NCI-H1436 (cell line): Measurements from ENCODE around the gene KASH5.
A peak's percentile ranks its signal among the peaks of the same experiment; 100 is the strongest.
"Not testable (repeated sequence)": the region's sequence is repeated elsewhere in the genome, so short reads cannot be mapped to it uniquely, and the experiment has no call there.

Source experiments
- DNase-seq: peaks from one replicate; lab custom pipeline; 2025; lab: John Stamatoyannopoulos, UW

The KASH5 gene

DNA sequence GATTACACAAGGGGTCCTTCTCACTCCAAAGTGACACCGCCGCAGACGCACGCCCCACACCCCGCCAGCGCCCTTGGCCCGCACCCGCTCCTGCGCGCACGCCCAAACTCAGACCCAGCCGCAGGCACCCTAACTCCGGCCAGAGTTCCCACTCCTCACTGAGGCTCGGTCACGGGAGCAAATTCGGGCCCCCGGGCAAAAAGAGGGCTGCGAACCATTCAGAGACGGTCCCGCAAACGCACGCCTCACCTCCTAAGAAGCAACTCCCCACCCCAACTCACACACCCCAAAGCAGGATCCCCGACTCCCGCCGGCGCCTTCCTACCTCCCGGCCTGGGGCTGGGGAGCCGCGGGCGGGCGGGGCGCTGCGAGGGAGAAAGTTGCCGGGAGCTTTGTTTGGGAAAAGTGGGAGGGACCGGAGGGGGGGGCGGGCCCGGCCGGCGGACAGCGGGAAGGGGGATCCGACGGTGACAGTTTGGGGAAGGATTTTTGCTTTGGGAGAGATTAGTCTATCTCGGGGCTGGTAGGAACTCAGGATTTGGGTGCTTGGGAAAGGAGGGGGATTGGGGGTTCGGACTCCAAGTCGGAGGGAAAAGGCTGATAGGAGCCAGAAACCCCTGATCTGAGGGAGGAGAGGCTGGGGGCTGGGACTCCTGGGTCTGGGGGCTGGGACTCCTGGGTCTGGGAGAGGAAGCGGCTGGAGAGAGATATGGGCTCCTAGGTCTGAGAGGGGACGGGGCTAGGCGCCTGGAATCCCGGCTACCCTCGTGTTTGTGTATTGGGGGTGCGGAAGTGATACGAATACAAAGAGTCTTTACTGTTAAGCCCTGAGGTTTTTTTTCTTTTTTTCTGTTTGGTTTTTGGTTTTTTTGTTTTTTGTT is 25.8 kb upstream of the KASH5 start, which contains the start of gene TEAD2:
TSS of gene TEAD2 (minus strand) at position 369 of the 881 bp plus-strand sequence. CDS start 2,341 bp downstream, outside the sequence.
- no peak for DNase-seq

DNA sequence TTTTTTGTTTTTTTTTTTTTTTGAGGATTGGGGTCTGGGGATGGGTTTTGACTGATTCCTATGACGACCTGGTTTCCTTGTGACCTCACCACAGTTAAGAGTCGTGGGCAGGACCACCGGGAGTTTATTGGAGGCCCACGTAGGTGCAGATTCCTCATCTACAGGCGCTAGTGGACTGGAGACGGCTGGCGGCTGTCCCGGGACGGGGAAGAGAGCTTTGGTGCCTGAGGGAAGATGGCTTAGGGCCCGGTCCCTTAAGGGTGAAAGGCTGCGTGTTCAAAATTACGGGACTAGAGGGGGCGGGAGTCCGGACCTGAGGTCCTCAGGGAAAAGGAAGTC is 25.2 kb upstream of the KASH5 start:
- DNase-seq, result no peak

- DNase-seq, result no peak
These were observed 24.6 kb upstream of the KASH5 start, which contains the start of gene DKKL1 for GRCh38 chr19:49363268-49364082. Gene DKKL1 (plus strand): TSS chr19:49363877. CDS start chr19:49363999, 122 bp downstream.

DNA sequence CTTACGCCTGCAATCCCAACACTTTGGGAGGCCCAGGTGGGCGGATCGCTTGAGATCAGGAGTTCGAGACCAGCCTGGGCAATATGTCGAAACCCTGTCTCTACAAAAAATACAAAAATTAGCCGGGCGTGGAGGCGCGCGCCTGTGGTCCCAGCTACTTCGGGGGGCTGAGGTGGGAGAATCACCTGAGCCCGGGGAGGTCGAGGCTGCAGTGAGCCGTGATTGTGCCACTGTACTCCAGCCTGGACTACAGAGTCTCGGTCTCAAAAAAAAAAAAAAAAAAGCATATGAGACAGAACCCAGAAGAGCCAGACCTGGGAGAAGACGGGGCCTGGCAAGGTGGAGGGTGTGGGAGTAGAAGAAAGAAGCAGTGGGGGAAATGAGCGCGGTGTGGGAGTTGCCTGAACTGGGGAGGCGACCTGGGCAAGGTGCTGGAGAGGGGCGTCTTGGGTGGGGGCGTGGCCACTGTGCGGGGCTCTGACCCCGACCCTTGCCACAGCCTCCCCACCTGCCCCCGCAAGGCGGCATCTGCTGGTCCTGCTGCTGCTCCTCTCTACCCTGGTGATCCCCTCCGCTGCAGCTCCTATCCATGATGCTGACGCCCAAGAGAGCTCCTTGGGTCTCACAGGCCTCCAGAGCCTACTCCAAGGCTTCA is 23.8 kb upstream of the KASH5 start:
- no peak for DNase-seq

DNA sequence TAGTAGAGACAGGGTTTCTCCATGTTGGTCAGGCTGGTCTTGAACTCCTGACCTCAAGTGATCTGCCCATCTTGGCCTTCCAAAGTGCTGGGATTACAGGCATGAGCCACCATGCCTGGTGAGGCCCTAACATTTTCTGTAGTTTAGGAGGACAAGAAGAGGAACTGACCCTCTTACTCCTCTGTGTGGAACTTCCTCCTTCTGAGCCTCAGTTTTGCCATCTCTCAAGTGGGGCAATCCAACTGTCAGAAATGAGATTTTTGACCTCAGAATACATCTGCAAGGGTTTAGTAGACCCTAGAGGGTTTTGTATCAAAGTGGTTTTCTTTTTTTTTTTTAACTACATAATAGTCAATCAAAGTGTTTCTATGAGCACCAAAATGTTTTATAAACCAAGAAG is 21.9 kb upstream of the KASH5 start:
- DNase-seq, result no peak

- DNase-seq, result no peak
These were observed 19.2 kb upstream of the KASH5 start for GRCh38 chr19:49368711-49369358.

- DNase-seq, result no peak
These were observed 16.9 kb upstream of the KASH5 start for GRCh38 chr19:49371184-49371583.

- not testable (repeated sequence) for DNase-seq
These were observed 14.9 kb upstream of the KASH5 start for GRCh38 chr19:49373174-49373573.

DNA sequence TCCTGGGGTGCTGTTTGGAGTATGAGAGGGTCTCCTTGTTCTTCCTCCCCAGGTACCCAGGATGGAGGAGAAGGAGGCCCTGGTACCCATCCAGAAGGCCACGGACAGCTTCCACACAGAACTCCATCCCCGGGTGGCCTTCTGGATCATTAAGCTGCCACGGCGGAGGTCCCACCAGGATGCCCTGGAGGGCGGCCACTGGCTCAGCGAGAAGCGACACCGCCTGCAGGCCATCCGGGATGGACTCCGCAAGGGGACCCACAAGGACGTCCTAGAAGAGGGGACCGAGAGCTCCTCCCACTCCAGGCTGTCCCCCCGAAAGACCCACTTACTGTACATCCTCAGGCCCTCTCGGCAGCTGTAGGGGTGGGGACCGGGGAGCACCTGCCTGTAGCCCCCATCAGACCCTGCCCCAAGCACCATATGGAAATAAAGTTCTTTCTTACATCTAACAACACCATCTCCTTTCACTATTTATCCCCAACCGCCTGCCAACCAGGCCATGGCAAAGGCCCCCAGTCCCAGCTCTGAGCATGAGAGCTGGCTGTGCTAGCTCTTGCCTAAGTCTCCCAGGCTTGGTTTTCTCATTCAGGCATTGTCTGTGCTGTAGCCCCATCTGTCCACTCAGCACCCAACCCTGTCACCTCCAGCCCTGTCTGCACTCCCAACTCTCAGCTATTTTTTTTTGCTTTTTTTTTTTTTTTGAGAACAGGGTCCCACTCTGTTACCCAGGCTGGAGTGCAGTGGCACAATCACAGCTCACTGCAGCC is 13.2 kb upstream of the KASH5 start:
- DNase-seq, result no peak

GRCh38 chr19:49378512-49378911 is 9.5 kb upstream of the KASH5 start:
- DNase-seq, result no peak

GRCh38 chr19:49380391-49380790 is 7.7 kb upstream of the KASH5 start:
- no peak for DNase-seq

DNA sequence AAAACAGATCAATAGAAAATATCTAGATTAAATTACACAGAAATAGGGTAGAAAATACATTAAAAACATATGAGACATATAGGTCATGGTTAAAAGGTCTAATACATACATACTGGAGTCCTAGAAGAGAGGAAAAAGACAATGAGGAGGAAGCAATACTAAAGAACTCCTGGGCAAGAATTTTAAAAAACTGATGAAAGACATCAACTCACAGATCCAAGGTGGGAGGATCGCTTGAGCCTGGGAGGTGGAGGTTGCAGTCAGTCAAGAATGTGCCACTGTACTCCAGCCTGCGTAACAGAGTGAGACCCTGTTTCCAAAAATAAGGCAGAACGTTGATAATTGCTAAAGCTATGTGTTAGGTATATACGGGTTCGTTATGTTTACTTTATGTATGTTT is 5.4 kb upstream of the KASH5 start:
- DNase-seq, result no peak

DNA sequence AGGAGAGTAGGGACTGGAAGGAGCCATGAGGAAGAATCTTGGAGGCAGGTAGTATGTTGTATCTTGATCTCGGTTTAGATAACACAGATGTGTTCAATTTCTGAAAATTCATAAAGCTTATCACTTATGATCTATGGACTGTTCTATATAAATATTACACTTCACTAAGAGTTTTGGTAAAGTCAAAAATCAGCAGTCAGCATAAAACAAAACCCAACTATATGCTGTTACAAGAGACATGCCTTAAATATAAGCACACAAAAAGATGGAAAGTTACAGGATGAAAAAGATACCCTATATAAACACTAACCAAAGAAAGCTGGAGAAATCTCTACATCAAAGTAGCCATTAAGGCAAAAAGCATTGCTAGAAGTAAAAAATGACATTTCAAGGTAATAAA is 4.5 kb upstream of the KASH5 start:
- no peak for DNase-seq

GRCh38 chr19:49389406-49389805 is 1.4 kb downstream of the KASH5 start:
- DNase-seq, result no peak

DNA sequence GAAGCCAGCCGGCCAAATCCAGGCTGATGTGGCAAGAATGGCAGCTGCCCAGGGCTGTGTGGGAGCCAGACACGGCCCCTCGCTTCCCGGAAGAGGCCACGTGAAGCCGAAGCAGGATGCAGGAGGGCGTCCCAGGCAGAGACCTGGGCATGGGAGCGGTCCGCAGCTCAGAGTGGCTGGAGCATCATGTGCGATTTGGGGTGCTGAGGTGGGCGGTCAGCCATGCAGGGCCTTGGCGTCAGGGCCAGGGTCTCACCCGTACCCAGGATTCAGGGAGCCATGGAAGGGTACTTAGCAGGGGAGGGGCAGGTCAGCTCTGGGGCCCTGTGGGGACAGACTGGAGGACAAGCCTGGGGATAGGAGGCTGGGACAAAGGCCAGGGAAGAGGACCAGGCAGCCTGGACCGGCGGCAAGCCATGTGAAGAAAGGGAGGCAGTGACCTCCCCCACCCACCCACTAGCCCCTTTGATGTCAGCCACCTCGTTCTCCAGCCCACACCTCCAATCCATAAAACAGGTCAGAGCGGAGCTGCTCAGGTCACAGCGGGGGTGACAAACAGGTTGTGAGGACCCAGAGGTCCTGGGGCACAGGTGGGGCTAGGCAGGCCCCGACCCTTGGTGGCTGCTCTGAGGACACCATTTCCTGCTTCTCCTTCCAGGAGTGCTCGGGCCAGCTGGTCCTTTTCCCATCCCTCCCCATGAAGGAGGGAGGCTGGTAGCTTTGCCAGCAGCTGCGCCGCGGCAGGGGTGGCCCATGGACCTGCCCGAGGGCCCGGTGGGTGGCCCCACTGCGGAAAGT is 2.3 kb downstream of the KASH5 start:
- DNase-seq, result no peak

- no peak for DNase-seq
These were observed 2.9 kb downstream of the KASH5 start for GRCh38 chr19:49390929-49391359.

- peak; percentile 88 for DNase-seq
These were observed 3.7 kb downstream of the KASH5 start for GRCh38 chr19:49391581-49392399.

DNA sequence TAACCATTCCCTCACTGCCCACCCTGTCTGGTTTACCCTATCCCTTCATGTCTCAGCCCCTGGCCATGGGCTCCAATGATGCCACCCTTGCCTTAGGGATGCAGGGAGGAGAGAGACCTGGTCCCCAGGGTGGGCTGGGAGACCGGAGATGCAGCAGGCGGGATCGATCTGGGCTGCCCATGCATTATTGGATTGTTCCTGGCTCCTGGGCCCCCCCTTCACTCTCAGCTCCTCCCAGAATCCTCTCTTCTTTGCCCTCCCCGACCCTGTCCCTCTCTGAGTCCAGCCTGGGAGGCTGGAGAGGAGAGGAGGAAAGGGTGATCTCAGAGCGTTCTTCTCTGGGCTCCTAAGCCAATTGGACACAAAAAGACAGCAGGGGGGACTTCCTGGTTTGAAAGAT is 5.8 kb downstream of the KASH5 start:
- no peak for DNase-seq
